ENCODE data around the gene JUNB. TPM values are rescaled to one million over a fixed set of nuclear protein-coding genes. Genes with fewer than 3 reads are reported as not detected.

The JUNB gene
- total and polyA plus RNA-seq, 2 of the 13 experiments (the other 11 are each of a cell fraction or from before 2014, with no cell fraction given) = 7.7 to 8.2 TPM

GRCh38 chr19:12792051-12792852 is 966 bp downstream of the JUNB start (continued):
- TF ChIP-seq, protein P1, sequence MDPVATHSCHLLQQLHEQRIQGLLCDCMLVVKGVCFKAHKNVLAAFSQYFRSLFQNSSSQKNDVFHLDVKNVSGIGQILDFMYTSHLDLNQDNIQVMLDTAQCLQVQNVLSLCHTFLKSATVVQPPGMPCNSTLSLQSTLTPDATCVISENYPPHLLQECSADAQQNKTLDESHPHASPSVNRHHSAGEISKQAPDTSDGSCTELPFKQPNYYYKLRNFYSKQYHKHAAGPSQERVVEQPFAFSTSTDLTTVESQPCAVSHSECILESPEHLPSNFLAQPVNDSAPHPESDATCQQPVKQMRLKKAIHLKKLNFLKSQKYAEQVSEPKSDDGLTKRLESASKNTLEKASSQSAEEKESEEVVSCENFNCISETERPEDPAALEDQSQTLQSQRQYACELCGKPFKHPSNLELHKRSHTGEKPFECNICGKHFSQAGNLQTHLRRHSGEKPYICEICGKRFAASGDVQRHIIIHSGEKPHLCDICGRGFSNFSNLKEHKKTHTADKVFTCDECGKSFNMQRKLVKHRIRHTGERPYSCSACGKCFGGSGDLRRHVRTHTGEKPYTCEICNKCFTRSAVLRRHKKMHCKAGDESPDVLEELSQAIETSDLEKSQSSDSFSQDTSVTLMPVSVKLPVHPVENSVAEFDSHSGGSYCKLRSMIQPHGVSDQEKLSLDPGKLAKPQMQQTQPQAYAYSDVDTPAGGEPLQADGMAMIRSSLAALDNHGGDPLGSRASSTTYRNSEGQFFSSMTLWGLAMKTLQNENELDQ (CRISPR knock-in tag; IDR thresholded peaks at IDR 0.05; ENCODE audit: borderline replicate concordance) = no peak
- TF ChIP-seq, protein P2, sequence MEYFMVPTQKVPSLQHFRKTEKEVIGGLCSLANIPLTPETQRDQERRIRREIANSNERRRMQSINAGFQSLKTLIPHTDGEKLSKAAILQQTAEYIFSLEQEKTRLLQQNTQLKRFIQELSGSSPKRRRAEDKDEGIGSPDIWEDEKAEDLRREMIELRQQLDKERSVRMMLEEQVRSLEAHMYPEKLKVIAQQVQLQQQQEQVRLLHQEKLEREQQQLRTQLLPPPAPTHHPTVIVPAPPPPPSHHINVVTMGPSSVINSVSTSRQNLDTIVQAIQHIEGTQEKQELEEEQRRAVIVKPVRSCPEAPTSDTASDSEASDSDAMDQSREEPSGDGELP (IDR thresholded peaks at IDR 0.05; ENCODE audit: borderline replicate concordance, low read depth) = peak; percentile 88; the same call in 1 of the 2 replicates
- TF ChIP-seq ZFP36L2 (CRISPR knock-in tag; IDR thresholded peaks at IDR 0.05) = no peak
- TF ChIP-seq ELF4 (CRISPR knock-in tag; IDR thresholded peaks at IDR 0.05; ENCODE audit: borderline replicate concordance) = no peak
- TF ChIP-seq, protein P3, sequence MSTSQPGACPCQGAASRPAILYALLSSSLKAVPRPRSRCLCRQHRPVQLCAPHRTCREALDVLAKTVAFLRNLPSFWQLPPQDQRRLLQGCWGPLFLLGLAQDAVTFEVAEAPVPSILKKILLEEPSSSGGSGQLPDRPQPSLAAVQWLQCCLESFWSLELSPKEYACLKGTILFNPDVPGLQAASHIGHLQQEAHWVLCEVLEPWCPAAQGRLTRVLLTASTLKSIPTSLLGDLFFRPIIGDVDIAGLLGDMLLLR (CRISPR knock-in tag; IDR thresholded peaks at IDR 0.05) = peak; percentile 90
- no peak for TF ChIP-seq MTERF4 (CRISPR knock-in tag; IDR thresholded peaks at IDR 0.05)
- no peak for TF ChIP-seq SIX4 (CRISPR knock-in tag; IDR thresholded peaks at IDR 0.05)
- no peak for TF ChIP-seq GZF1 (CRISPR knock-in tag; IDR thresholded peaks at IDR 0.05)
- TF ChIP-seq, protein P4, sequence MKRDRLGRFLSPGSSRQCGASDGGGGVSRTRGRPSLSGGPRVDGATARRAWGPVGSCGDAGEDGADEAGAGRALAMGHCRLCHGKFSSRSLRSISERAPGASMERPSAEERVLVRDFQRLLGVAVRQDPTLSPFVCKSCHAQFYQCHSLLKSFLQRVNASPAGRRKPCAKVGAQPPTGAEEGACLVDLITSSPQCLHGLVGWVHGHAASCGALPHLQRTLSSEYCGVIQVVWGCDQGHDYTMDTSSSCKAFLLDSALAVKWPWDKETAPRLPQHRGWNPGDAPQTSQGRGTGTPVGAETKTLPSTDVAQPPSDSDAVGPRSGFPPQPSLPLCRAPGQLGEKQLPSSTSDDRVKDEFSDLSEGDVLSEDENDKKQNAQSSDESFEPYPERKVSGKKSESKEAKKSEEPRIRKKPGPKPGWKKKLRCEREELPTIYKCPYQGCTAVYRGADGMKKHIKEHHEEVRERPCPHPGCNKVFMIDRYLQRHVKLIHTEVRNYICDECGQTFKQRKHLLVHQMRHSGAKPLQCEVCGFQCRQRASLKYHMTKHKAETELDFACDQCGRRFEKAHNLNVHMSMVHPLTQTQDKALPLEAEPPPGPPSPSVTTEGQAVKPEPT (CRISPR knock-in tag; IDR thresholded peaks at IDR 0.05; ENCODE audit: low read depth) = no peak
- TF ChIP-seq NFIB (CRISPR knock-in tag; IDR thresholded peaks at IDR 0.05; ENCODE audit: borderline replicate concordance) = no peak
- no peak for TF ChIP-seq ZSCAN9 (CRISPR knock-in tag; IDR thresholded peaks at IDR 0.05; ENCODE audit: borderline replicate concordance)
- no peak for TF ChIP-seq NFRKB (IDR thresholded peaks at IDR 0.05)
- TF ChIP-seq RARG (CRISPR knock-in tag; IDR thresholded peaks at IDR 0.05; ENCODE audit: low read depth) = no peak
- peak; percentile 85 for TF ChIP-seq ZNF446 (CRISPR knock-in tag; IDR thresholded peaks at IDR 0.05)
- no peak for TF ChIP-seq ZNF362 (CRISPR knock-in tag; IDR thresholded peaks at IDR 0.05; ENCODE audit: borderline replicate concordance)
- TF ChIP-seq NFE2L2 (IDR thresholded peaks at IDR 0.05; ENCODE audit: low read length) = no peak
- TF ChIP-seq ZNF7 (CRISPR knock-in tag; IDR thresholded peaks at IDR 0.05) = no peak
- no peak for TF ChIP-seq SRSF1 (optimal IDR thresholded peaks at IDR 0.05; ENCODE audit: low read depth, low read length)
- TF ChIP-seq DNMT3B (CRISPR knock-in tag; conservative IDR thresholded peaks at IDR 0.05) = no peak
- no peak for TF ChIP-seq ZIK1 (CRISPR knock-in tag; IDR thresholded peaks at IDR 0.05; ENCODE audit: borderline replicate concordance, low read depth)
- TF ChIP-seq REPIN1 (CRISPR knock-in tag; IDR thresholded peaks at IDR 0.05; ENCODE audit: borderline replicate concordance, low read depth) = peak; percentile 38; the same call in 1 of the 2 replicates
- no peak for TF ChIP-seq SP140L (CRISPR knock-in tag; IDR thresholded peaks at IDR 0.05; ENCODE audit: borderline replicate concordance)

Measured in HepG2 (cell line).